ENCODE data around the gene NFATC2.

The NFATC2 gene

GRCh38 chr20:51434580-51435247 lies 107.8 kb downstream of the NFATC2 start:
- TF ChIP-seq TAF1 (IDR thresholded peaks at IDR 0.05; ENCODE audit: borderline replicate concordance, insufficient read depth, low read length) = no peak
- TF ChIP-seq FOXP2 (optimal IDR thresholded peaks at IDR 0.05; ENCODE audit: borderline replicate concordance, extremely low read depth, extremely low read length, insufficient read depth) = no peak
- TF ChIP-seq POLR2AphosphoS5 (IDR thresholded peaks at IDR 0.05; ENCODE audit: low read depth, low read length) = no peak
- TF ChIP-seq REST (IDR thresholded peaks at IDR 0.05; ENCODE audit: insufficient read depth in 1 of 2, low read depth in 2 of 2, low read length in 2 of 2) = no peak
- no peak for TF ChIP-seq SIN3A (IDR thresholded peaks at IDR 0.05; ENCODE audit: borderline replicate concordance, insufficient read depth, low read length)

- TF ChIP-seq POLR2AphosphoS5 (IDR thresholded peaks at IDR 0.05; ENCODE audit: low read depth, low read length) (no peak), SIN3A (IDR thresholded peaks at IDR 0.05; ENCODE audit: borderline replicate concordance, insufficient read depth, low read length) (no peak)
These were observed 108.5 kb downstream of the NFATC2 start for GRCh38 chr20:51434026-51434425.

- TF ChIP-seq POLR2AphosphoS5 (IDR thresholded peaks at IDR 0.05; ENCODE audit: low read depth, low read length) (no peak), SIN3A (IDR thresholded peaks at IDR 0.05; ENCODE audit: borderline replicate concordance, insufficient read depth, low read length) (no peak), TAF1 (IDR thresholded peaks at IDR 0.05; ENCODE audit: borderline replicate concordance, insufficient read depth, low read length) (no peak), FOXP2 (optimal IDR thresholded peaks at IDR 0.05; ENCODE audit: borderline replicate concordance, extremely low read depth, extremely low read length, insufficient read depth) (no peak), REST (IDR thresholded peaks at IDR 0.05; ENCODE audit: insufficient read depth in 1 of 2, low read depth in 2 of 2, low read length in 2 of 2) (no peak)
These were observed 109.6 kb downstream of the NFATC2 start for GRCh38 chr20:51432875-51433274.

GRCh38 chr20:51432251-51432784 lies 110.2 kb downstream of the NFATC2 start:
- TF ChIP-seq SIN3A (IDR thresholded peaks at IDR 0.05; ENCODE audit: borderline replicate concordance, insufficient read depth, low read length) = no peak
- no peak for TF ChIP-seq TAF1 (IDR thresholded peaks at IDR 0.05; ENCODE audit: borderline replicate concordance, insufficient read depth, low read length)
- no peak for TF ChIP-seq POLR2AphosphoS5 (IDR thresholded peaks at IDR 0.05; ENCODE audit: low read depth, low read length)
- TF ChIP-seq REST (IDR thresholded peaks at IDR 0.05; ENCODE audit: insufficient read depth in 1 of 2, low read depth in 2 of 2, low read length in 2 of 2) = no peak

GRCh38 chr20:51431321-51431720 lies 111.2 kb downstream of the NFATC2 start:
- TF ChIP-seq POLR2AphosphoS5 (IDR thresholded peaks at IDR 0.05; ENCODE audit: low read depth, low read length) = no peak
- no peak for TF ChIP-seq REST (IDR thresholded peaks at IDR 0.05; ENCODE audit: insufficient read depth in 1 of 2, low read depth in 2 of 2, low read length in 2 of 2)
- TF ChIP-seq SIN3A (IDR thresholded peaks at IDR 0.05; ENCODE audit: borderline replicate concordance, insufficient read depth, low read length) = no peak
- TF ChIP-seq TAF1 (IDR thresholded peaks at IDR 0.05; ENCODE audit: borderline replicate concordance, insufficient read depth, low read length) = no peak
- no peak for TF ChIP-seq FOXP2 (optimal IDR thresholded peaks at IDR 0.05; ENCODE audit: borderline replicate concordance, extremely low read depth, extremely low read length, insufficient read depth)

Measured in PFSK-1 (cell line).